NCI-H1105 treated with DMSO at 0.1 percent for 48 hours (cell line): ENCODE results near the gene CCDC15.

ENCODE experiments used
- DNase-seq: peaks from one replicate; lab custom pipeline; 2025; lab: John Stamatoyannopoulos, UW

Gene CCDC15

DNA sequence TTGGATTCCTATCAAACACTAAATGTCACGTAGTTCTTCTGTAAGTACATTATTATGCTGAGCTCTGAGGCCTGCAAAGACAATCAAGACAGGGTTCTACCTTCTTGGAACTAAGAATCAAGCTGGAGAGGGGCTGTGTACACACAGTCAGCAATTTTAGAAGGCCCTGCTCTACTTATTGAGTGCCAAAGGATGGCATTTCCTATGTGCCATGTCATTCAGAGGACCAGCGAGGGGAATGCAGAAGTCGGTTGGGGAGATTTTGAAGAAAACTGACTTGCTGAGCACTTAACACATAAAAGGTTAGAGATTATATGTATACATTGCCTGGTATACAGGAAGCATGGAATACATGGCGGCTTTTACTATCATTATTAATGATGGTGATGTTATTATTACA is 114.4 kb downstream of the CCDC15 start:
- DNase-seq = no peak

DNA sequence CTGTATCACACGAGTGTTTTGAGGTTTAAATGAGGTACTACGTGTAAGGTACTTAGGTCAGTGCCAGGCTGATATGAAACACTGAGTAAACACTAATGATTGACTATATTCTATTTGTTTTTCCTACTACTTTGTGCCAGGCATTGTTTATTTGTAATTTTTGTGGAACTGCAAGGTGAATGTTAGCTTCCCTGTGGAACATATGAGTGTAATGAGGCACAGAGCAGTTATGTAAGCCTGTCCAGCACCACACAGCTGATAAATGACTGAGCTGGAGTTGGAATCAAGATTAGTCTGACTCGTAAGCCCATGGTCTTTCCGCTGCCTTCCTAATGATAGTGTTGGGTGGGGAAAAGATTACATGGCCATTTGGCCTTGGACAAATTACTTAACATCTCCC is 115.0 kb downstream of the CCDC15 start:
- no peak for DNase-seq

DNA sequence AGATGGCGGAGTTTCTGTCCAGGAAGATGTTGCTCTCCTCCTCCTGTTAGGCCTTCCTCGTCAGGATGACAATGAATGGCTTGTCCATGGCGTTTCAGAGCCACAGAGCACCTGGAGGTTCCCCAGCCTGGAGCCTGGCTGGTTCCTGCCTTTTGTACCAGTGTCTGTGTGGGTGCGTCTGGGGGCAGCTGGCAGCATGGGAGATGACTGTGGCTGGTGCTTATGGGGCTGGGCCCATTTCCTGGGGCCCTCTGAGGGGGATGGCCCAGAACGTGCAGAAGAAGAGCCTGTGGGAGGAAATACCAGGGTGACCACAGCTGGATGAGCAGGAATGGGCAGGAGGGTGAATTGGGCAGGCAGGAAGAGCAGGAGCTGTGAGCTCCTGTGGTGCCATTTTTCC is 115.8 kb downstream of the CCDC15 start:
- DNase-seq = no peak

GRCh38 chr11:125070699-125071254 is 116.8 kb downstream of the CCDC15 start:
- DNase-seq = no peak

DNA sequence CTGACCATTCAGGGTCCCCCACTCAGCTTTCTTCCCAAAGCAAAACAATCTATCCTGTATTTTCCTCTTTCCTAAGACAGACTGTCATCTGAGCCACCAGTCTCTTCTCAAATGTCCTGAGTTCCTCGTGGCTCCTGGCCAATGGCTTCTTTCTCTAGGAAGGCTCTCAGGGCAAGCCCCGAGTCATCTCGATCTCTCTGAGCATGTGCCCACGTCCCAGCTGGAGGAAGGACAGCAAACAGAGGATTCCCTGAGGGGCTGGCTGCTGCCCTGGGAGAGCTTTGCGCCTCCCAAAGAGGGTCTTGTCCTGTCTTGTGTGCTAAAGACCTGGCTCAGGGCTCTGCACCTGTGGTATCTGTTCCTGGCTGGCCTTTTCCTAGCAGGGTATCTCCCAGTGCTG is 117.4 kb downstream of the CCDC15 start:
- DNase-seq = no peak

DNA sequence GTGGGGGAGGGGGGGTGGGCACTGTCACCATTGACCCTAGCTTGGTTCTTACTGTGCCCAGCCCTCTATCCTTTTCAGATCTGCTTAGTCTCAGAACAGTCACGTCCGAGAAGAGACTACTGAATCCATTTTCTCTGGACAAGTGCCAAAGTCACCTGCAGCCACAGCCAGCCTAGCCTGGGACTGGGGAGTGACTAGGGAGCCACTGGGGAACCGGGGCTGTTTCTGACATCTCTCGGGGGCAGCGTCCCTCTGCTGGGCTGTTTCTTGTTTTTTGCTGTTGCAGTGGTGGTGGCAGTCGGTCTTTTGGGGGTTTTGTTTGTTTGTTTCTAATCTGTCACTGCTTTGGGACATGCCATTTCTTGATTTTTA is 117.8 kb downstream of the CCDC15 start:
- DNase-seq = no peak

DNA sequence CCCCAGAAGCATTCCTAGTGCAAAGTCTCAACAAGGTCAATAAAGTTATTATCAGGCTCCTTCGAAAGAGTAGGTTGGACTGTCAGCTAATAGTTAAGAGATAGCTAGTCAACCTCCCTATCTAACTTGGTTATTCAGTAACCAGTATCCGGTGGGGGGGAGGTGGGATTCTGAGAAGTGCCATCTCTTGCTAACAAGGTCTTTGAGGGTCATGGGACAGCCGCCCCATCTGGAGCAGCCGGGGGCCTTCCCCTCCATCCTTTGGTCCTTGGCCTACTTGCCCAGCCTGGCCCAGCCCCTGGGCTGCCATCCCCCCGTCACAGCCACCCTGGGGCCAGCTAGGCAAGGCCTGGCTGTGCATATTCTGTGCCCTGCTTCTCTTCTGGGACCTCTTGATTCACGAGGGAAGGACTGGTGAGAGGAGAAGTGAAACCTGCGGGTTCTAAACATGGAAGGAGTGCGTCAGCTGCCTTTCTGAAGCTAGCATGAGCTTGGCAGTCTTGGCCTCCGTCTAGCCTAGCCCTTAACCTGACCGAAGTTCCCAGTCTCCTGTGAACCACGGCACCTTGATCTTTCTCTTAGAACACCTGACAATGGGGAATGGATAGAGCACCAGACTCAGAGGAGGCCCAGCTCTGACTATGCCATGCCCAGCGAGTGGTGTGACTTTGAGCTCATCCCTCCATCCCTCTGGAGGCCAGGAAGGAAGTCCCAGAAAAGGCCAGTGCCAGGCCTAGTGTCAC is 118.4 kb downstream of the CCDC15 start:
- DNase-seq = no peak

DNA sequence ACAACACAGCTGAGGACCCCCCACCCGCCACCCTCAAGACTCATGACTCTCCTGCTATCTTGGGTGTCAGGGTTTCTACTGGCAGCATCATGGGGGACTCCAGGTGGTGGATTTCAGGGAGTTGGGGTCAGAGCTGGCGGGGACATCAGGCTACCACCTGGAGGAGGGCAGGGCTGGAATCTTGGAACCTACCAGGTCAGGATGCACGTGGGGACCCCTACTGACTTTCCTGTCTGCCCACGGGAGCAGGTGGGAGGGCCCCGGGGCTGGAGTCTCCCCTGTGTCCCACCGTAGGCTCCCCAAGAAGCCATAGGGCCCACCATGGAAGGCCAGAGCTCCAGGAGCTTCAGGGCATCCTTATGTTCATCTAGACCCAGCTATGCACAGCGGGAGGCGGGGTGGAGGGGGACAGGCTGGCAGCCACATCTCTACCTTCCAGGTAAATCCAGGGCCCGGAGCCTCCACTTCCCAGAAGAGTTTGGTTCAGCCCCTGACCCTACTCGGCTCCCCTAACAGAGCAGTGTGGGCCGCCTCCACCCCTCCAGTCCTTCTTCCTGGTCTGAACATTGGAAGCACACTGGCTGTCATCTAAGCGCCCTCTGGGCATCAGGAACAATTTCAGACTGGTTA is 119.1 kb downstream of the CCDC15 start:
- no peak for DNase-seq

DNA sequence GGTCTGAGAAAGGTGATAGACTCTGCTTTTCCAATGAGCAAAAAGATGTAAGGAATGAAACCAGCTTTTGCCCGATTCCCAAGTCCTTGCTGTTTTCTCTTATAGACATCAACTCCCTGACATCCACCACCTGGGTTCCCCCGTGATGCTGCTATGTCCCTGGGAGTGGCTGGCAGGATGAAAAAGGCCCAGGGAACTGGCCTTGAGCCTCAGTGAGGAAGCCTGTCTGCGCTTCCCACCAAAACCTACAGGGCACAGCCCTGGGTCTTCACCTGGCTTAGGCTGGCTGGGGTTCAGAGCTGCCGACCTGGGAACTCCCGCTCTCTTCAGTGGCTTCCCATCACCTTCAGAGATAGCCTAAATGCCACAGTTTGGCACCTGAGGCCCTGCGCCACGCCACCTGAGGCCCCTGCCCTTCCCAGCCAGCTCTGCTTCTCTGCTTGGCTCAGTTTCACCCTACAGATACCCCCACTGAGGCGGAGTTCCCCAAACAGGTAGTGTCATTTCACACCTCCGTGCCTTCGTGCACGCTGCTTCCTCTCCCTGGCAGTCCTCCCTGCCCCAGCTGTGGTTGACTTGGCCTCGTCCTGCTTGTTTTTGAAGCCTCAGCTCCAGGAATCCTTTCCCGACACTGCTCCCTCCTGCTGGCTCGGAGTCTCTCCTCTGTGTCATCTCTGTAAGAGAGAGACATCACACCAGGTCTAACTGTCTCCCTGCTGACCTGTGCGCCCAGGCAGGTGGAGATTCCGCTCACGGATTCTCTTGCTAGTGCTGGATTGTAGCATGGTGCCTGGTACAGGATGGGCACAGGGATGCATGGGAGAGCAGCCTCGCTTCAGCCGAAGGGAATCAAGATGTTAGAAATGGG is 119.8 kb downstream of the CCDC15 start:
- DNase-seq = no peak

- no peak for DNase-seq
These were observed 120.7 kb downstream of the CCDC15 start for GRCh38 chr11:125074511-125075241.

GRCh38 chr11:125075242-125075625 is 121.2 kb downstream of the CCDC15 start:
- no peak for DNase-seq

DNA sequence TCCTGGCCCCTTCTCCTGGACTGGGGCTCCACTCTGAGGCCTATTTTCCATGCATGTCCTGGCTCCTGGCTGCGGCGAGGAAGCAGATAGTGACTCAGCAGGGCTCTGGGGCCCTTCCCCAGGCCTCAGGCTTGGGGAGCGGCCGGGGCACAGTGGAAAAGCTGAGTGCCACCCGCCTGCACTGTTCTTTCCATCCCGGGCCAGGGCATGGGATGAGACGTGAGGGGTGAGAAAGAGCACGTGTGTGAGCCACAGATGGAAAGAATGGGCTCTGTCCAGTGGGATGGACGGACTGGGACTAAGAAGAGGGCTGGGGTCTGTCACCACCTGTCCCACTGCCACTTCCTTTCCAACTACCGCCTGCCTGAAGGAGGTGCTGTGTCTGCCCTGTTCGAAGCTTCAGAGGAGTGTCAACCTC is 121.9 kb downstream of the CCDC15 start:
- no peak for DNase-seq

GRCh38 chr11:125076378-125076945 is 122.5 kb downstream of the CCDC15 start:
- DNase-seq = no peak

DNA sequence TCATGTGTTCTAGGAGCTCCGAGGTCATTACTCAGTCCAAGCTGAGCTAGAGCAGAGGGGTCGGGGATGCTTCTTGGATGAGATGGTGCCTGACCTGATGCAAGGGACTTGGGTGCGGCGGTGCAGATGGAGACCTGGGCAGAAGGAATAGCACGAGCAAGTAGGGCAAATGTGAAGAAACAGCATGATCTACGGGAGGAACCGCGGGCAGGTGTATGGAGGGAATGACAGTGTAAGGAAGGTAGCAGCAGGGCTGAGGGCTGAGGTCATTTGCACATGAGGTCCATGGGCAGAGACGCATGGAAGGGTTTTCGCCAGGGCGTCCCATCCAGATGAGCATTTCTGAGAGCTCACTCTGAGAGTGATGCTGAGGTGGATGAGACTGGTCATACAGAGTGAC is 124.0 kb downstream of the CCDC15 start:
- DNase-seq = no peak

DNA sequence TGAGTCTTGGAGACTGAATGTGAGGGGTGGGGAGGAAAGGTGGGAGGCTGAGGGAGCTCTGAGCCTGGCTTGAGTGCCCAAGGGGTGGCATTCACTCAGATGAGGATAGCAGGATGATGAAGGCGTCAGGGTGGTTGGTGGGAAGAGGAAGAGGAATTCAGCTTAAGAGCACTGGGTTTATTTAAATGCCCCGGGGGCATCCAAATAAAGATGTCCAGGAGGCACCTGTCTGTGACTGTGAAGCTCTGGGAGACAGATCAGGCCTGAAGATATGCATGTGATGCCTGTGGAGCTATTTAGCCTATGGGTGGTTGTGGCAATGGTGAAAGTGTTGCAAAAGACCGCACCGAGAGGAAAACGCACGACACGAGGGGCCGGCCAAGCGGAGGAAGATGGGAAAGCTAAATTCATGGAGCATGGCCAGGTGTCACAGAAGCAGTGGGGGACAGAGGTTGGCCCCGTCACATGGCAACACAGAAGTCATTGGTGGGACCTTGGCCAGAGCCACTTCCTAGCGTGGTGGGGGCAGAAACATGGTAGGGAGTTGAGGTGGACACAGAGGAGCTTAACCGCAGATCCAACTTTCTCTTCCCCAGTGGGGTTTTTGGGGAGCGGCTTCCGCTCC is 124.6 kb downstream of the CCDC15 start:
- DNase-seq = no peak

DNA sequence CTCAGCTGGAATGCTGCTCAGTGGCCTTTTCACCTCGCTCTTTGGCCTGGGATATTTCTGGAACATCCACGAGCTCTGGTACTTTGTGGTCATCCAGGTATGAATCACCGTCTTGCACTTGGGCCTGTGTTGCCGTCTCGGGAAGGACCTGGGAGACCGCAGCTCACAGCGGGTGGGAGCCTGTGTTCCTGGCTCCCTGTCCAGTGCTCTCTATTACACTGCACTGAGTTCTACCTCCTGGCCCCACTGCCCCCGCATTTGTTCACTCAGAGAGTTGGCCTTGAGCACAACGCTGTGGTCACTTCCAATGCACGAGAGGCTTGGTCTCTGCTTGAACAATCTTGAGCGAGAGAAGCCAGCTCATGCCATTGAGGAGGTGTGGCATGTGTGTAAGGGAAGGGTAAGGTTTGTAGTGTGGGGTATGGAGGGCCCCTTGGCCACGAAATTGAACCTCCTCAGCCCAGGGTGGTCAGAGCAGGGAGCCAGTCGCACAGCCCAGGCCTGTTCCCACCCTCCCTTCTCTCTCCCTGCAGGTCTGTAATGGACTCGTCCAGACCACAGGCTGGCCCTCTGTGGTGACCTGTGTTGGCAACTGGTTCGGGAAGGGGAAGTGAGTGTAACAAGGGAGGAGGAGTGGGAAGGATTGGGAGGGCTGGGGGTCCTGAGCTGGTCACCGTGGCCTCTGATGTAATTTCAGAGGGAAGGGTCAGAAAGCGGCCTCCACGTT is 125.3 kb downstream of the CCDC15 start:
- DNase-seq = no peak

GRCh38 chr11:125079878-125080530 is 126.0 kb downstream of the CCDC15 start:
- no peak for DNase-seq

DNA sequence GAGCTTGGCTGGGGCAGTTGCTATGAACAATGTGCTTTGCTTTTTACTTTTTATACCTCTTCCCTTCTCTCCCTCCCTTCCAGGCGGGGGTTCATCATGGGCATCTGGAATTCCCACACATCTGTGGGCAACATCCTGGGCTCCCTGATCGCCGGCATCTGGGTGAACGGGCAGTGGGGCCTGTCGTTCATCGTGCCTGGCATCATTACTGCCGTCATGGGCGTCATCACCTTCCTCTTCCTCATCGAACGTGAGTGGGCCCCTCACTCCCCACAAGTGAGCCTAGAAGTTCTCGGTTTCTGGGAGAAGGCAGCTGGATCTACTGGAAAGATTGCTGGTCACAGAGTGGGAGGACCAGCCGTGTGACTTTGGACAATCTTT is 126.5 kb downstream of the CCDC15 start:
- no peak for DNase-seq

GRCh38 chr11:125081098-125081798 is 127.2 kb downstream of the CCDC15 start:
- DNase-seq = no peak
